A549 treated with ZK216348 at 1 μM for 4 hours (cell line): ENCODE measurements around the gene UBE2G2. TPM values are rescaled to one million over a fixed set of nuclear protein-coding genes. Genes with fewer than 3 reads are reported as not detected.

Experiments used
- total RNA-seq: library from RNA; stranded (reverse); fragments of 200-300 nt; extraction: Qiagen RNA extraction; gene quantifications from 5 replicates; pipeline ENCODE4 v1.2.3, GENCODE V29; 2022; ENCODE audit warnings: low read depth

Gene UBE2G2
- 27.7 to 38.3 TPM (median 35.9 TPM) in 5 replicates for total RNA-seq

GRCh38 chr21:44801468-44802395, at the start of gene UBE2G2:
TSS of gene UBE2G2 (minus strand) at chr21:44801820. CDS start at chr21:44801748, 72 bp downstream.

GRCh38 chr21:44817914-44818639, 16.5 kb upstream of the UBE2G2 start, which contains the start of gene SUMO3:
TSS of gene SUMO3 (minus strand) at chr21:44818062. CDS start at chr21:44817968, 94 bp downstream.

Other genes starting within 250 kb of the UBE2G2 start
- not detected in 5 replicates for gene KRTAP10-3, start 243.0 kb downstream of the UBE2G2 start, total RNA-seq
- not detected in 5 replicates for gene KRTAP10-4, start 228.1 kb downstream of the UBE2G2 start, total RNA-seq
- not detected in 5 replicates for gene KRTAP10-5, start 221.2 kb downstream of the UBE2G2 start, total RNA-seq
- gene KRTAP10-6, start 209.3 kb downstream of the UBE2G2 start, total RNA-seq, result not detected in 5 replicates
- gene KRTAP10-7, start 201.2 kb downstream of the UBE2G2 start, total RNA-seq, result not detected in 5 replicates
- not detected in 5 replicates for gene KRTAP10-8, start 189.7 kb downstream of the UBE2G2 start, total RNA-seq
- not detected in 5 replicates for gene KRTAP10-9, start 174.7 kb downstream of the UBE2G2 start, total RNA-seq
- not detected in 5 replicates for gene KRTAP10-10, start 164.5 kb downstream of the UBE2G2 start, total RNA-seq
- gene KRTAP10-11, start 155.4 kb downstream of the UBE2G2 start, total RNA-seq, result not detected in 5 replicates
- not detected in 5 replicates for gene KRTAP12-4, start 147.2 kb downstream of the UBE2G2 start, total RNA-seq
- gene KRTAP12-3, start 143.9 kb downstream of the UBE2G2 start, total RNA-seq, result not detected in 5 replicates
- gene KRTAP12-2, start 134.9 kb downstream of the UBE2G2 start, total RNA-seq, result not detected in 5 replicates
- gene KRTAP12-1, start 119.7 kb downstream of the UBE2G2 start, total RNA-seq, result not detected in 5 replicates
- gene KRTAP10-12, start 104.6 kb downstream of the UBE2G2 start, total RNA-seq, result not detected in 5 replicates
- not detected in 5 replicates for gene TSPEAR, start 90.2 kb downstream of the UBE2G2 start, total RNA-seq
- 47.7 to 70.0 TPM (median 65.5 TPM) in 5 replicates for gene SUMO3, start 16.2 kb upstream of the UBE2G2 start, total RNA-seq
- gene PTTG1IP, start 71.9 kb upstream of the UBE2G2 start, total RNA-seq, result 87.3 to 105 TPM (median 98.5 TPM) in 5 replicates
- 0.57 to 1.4 TPM (median 0.94 TPM) in 5 replicates for gene ITGB2, start 119.1 kb upstream of the UBE2G2 start, total RNA-seq
- gene SLX9, start 138.2 kb upstream of the UBE2G2 start, total RNA-seq, result 37.7 to 59.5 TPM (median 56.3 TPM) in 5 replicates